ENCODE results near the gene EXT2.

Gene EXT2

GRCh38 chr11:44136176-44136945 is 40.9 kb downstream of the EXT2 start:
- DNase-seq = no peak

DNA sequence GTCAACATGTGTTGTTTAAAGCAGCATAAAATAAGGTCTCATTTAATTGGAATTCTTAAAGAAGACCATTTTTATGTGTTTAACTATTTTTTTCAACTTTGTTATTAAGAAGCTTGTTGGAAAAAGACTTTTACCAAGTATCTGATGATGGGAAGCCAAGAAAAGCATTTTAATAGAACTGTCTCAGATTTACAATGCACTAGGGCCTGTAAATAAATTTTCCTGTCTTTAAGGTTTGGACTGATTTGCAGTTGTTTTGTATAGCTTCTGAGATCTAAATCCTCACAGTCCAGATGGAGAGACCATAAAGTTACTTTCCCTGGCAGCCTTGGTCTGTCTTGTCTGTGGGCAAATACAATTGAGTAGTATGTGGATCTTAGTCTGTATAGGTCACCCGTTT is 41.6 kb downstream of the EXT2 start:
- no peak for DNase-seq

DNA sequence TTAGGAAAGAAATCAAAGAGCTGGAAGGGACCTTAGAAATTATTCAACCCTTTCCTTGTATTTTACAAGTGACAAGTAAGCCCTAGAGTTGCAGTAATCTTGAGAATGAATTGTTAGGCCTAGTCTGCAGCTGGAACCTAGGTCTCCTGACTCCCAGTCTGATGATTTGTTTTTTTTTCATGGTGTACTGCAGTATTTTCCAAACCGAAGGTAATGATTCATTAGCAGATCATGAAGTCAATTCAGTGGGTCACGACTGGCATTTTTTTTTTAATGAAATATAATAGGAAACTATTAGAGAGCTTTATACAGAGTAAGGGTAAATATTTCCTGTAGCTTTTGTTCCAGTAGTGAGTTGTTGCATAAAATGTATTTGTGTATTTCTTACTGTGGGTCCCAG is 42.8 kb downstream of the EXT2 start:
- DNase-seq = no peak

GRCh38 chr11:44138980-44139379 is 43.5 kb downstream of the EXT2 start:
- DNase-seq = no peak

DNA sequence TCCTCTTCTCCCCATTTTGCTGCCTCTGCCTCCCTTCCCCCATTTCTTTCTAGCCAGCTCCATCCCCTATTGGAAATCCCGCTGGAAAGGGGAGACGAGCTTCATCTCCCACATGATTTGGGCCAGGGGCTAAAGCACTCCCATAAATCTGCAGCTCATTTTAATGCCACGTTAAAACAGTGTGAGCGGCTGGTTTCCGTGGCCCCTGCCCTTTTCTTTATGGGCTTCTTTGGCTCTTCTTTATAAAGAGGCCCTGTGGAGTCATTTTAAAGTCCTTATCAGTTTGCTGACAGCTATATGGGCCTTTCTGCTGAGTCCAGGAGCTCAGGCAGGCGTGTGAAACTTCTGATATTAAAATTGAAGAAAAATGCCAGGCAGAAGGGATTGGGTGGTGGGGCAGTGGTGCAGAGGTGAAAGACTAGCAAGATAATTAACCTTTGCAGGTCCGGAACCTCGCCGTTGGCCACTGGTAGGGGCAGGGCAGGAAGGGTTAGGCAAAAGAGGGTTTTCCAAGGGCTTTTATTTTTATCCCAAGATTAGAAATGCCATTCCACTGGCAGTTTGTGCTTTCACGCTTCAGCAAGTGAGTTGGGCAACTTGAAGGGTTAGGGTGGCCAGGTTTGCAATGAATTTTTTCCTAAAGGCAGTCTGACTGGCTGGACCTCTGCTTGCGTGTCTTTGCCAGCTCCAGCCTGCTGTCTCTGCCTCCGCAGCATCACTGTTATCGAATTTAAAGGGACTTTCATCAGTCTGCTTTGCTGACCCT is 44.3 kb downstream of the EXT2 start:
- DNase-seq = no peak

DNA sequence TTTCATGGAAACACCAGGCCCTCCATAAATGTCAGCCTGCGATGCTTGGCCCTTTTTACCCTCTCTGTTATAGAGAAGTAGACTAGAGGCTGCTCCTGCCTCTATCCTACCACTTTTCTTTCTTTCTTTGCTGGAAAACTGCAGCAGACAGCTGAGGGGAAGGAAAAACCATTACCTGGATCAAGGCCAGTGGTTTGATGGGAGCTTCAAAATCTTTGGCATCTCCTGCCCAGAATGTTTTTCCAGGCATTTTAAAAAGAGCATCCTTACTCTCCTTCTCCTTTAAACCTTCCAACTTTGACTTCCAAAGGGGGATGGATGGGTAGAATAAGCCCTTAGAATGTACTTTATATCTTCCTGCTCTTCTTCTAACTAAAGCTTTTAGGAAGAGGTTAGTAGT is 44.9 kb downstream of the EXT2 start:
- DNase-seq = no peak

DNA sequence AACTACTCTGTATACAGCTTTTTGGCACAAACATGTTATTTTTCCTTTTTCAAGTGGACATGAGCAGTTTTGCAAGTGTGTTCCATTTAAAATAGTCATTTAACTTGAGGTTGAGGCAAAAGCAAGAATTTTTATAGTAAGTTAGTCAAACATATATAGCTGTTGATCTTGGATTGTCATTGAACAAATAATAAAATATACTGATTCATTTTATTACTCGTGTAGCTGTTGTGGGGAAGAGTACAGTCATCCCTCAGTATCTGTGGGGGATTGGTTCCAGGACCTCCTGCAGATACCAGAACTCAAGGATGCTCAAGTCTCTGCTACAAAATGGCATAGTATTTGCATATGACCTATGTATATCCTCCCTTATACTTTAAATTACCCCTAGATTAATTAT is 45.3 kb downstream of the EXT2 start:
- no peak for DNase-seq

- no peak for DNase-seq
These were observed 48.8 kb downstream of the EXT2 start for GRCh38 chr11:44143987-44144909.

- no peak for DNase-seq
These were observed 49.7 kb downstream of the EXT2 start for GRCh38 chr11:44145011-44145775.

- DNase-seq = no peak
These were observed 51.5 kb downstream of the EXT2 start for GRCh38 chr11:44146931-44147330.

GRCh38 chr11:44147751-44148150 is 52.3 kb downstream of the EXT2 start:
- DNase-seq = no peak

DNA sequence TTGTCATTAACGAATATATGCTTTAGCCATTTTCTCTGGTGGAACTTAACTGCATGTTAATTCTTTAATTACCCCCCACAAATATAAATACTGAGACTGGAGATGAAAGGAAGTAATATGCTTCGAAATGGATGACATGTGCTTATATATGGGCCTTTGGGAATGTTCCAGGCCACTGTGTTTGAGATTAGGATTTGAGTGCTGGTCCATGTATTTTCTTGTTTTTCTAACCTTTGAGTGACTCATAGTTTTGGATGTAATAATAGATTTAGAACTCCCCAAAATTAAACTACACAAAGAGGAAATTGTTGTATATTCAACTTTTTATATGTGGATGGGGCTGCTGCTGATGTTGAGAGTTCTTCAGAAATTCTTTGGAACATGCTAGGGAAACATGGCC is 54.2 kb downstream of the EXT2 start:
- no peak for DNase-seq

DNA sequence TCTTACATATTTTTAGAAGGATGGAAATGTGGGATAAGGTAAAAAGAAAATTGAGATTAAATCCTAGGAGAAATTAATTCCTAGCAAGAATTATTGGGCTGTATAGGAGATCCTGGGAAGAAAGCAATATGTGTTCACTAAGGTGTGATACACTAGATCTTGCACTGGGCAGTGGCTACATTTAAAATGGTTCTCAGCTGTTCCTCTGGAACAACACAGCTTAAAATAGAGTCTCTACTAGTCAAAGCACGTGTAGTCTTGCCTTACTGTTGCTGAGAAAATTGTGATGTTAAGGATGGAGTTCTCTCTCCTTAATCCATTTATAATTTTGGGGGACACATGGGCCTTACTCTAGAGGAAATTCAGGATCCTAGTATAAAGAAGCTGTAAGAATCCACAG is 54.9 kb downstream of the EXT2 start:
- no peak for DNase-seq

- DNase-seq = no peak
These were observed 61.5 kb downstream of the EXT2 start for GRCh38 chr11:44157019-44157418.

DNA sequence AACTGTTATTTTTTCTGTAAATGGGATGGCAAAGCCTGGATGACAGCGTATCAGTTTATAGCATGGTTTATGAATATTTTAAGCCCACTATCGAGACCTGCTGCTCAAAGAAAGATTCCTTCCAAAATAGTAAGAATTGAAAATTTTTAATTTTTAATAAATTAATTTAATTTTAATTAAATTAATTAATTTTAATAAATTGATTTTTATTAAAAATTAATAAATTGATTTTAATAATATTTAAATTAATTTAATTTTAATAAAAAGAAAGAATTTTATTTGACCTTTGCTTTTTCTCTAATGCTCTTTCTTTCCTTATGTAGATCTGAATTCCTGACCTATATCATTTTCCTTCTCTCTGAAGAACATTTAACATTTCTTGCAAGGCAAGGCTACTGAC is 62.9 kb downstream of the EXT2 start:
- DNase-seq = no peak

DNA sequence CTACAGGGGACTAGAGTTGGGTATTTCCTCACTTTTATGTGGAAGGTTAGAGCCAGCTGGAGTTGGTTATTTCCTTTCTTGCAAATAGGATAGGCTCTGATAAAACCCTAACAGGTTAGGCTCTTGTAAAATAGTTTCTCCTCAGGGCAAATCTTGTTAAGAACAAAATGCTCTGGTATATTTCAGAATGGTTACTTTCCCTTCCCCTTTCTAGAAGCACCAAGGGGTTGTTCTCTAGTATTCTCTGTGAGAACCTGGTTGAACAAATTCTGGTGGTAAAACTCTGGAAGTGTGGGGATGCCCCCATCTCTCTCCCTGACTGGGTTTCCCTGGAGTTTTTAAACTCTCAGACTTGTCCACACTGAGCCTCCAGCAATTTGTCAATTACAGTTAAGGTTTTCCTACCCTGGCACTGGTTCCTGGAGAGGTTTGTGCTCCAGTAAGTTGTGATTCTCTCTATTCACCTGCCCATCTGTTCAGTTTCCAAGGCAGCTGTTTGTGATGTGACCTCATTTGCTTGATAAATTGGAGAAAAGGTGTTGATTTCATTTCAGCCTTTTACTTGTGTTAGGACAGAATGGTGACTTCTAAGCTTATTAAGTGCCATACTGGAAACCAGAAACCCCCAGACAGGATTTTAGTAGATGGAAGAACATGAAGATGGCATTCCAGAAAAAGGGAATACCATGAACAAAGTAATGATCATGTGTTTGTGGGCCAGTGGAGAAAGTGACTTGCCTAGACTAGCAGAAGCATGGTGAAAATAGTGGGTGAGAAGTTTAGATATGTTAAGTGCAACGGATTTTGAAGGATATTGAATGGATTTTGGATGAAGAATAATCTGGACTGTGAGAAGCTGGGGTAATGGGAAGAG is 64.6 kb downstream of the EXT2 start:
- DNase-seq = no peak

GRCh38 chr11:44162004-44162403 is 66.5 kb downstream of the EXT2 start:
- no peak for DNase-seq

DNA sequence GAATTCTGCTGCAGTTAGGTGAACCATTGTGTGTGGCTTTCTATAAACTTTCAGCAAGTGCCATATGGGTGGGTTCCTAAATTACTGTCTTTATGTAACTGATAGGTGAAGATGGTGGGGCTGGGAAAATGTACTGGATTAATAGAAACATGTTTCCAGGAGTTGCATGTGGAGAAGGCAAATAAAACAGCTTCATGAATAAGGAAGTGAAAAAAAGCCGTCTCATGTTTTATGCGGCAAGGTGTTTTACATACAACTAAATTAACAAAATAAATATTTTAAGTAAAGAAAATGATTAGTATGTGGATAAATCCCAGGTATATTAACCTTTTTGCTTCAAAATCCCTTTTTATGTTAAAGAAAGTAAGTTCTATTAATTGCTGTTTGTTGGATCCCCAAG is 67.2 kb downstream of the EXT2 start:
- no peak for DNase-seq

DNA sequence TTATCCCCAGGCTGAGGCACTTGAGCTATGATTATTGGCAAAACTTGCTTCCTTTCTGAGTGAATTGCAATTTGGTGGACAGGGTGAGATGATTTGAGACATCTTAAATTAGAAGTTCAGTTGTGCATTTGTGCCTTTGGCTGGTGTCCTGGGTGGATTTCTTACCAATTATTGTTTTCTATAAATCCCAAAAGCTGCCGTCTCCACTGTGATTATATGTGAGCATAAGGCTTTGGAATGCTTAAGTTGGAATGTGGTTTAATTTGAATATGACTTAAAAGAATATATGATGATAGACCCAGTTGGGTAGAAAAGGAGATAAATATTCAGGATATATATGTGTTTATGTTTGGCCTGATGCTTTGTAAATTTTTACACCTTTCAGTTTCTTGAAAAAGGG is 70.0 kb downstream of the EXT2 start:
- DNase-seq = no peak

DNA sequence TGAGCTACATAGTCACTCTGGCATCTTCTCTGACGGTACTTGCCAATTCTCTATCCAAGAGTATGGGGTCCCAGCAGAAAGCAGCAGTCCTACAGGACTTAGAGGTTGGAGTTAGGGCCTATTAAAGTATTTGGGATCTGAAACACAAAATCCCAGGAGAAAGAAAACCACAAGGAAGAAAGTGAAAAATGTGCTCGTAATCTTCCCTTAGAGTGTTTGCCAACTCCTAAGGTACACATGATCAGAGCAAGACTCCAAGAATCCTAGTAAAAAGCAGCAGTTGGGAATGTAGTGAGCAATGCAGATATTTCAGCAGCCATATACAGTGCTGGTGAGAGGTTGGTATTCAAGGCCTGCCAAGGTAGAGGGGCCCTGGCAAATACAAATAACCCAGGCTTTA is 71.6 kb downstream of the EXT2 start:
- DNase-seq = no peak

DNA sequence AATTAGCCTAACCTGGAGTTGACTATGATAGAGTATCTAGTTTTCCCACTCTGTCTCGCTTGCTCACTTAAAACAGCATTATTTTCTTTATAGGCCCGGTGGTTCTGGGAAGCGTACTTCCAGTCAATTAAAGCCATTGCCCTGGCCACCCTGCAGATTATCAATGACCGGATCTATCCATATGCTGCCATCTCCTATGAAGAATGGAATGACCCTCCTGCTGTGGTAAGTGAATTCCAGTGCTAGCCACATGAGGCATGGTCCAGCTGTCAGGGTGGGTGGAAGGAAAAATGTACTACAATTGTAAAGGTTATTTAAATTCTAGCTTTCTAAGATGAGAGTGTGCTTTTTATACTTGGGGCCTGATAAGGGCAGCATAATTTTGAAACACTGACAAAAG is 76.0 kb downstream of the EXT2 start:
- no peak for DNase-seq

DNA sequence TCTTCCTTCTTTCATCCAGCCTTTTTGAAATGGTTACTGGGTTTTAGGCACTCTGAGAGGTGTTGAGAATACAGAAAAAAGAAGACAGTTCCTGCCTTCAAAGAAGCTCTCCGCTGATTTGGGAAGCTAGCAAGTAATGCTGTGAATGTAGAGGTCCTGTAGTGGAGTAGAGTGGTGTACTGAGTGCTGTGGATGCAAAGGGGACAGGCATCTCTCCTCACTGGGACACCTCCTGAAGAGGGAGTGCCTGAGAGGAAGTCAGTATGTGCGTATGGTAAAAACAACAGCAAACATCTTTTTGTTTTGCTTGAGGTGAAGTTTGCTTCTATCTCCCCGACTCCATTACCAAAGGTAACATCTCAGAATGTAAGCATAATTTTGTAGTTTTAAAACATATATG is 77.5 kb downstream of the EXT2 start:
- DNase-seq = no peak

Measured in NCI-H2081 treated with DMSO at 0.1 percent for 48 hours (cell line).